OCI-LY1 (cell line): ENCODE results near the gene DPF3.

Experiments used
- H2AFZ ChIP-seq: fragments of 200-600 bp; sonication (generic), shearing (Covaris generic); 2 replicates; pipeline ENCODE4 v1.6.0; 2014; ENCODE audit warnings: antibody characterized with exemption, mild to moderate bottlenecking, low read length
- H3F3A ChIP-seq: fragments of 200-600 bp; sonication (generic), shearing (Covaris generic); 2 replicates; pipeline ENCODE4 v1.6.0; 2014; ENCODE audit warnings: mild to moderate bottlenecking, antibody characterized with exemption, low read length, moderate library complexity; ENCODE audit not compliant: insufficient read depth
- H3K27ac ChIP-seq: fragments of 200-600 bp; sonication (generic); 2 replicates; pipeline ENCODE4 v1.5.1; 2014; ENCODE audit warnings: low read length, mixed run types, mild to moderate bottlenecking, low read depth; ENCODE audit not compliant: poor library complexity, severe bottlenecking
- H3K27me3 ChIP-seq: fragments of 200-600 bp; sonication (generic); 2 replicates; pipeline ENCODE4 v1.6.0; 2014; ENCODE audit warnings: antibody characterized with exemption, mild to moderate bottlenecking, low read length, moderate library complexity; ENCODE audit not compliant: insufficient read depth
- H3K36me3 ChIP-seq: fragments of 200-600 bp; sonication (generic); 2 replicates; pipeline ENCODE4 v1.6.1; 2014; ENCODE audit warnings: mild to moderate bottlenecking, antibody characterized with exemption, low read length, moderate library complexity, mixed read lengths; ENCODE audit not compliant: insufficient read depth
- H3K4me1 ChIP-seq: fragments of 200-600 bp; sonication (generic); 2 replicates; pipeline ENCODE4 v1.5.1; 2014; ENCODE audit warnings: mild to moderate bottlenecking, low read length, moderate library complexity; ENCODE audit not compliant: insufficient read depth, severe bottlenecking
- H3K4me2 ChIP-seq: fragments of 200-600 bp; sonication (generic), shearing (Covaris generic); 2 replicates; pipeline ENCODE4 v1.6.1; 2014; ENCODE audit warnings: low read length
- H3K4me3 ChIP-seq: fragments of 200-600 bp; sonication (generic); 2 replicates; pipeline ENCODE4 v1.5.1; 2014; ENCODE audit warnings: low read length, low read depth, mild to moderate bottlenecking, mixed read lengths; ENCODE audit not compliant: poor library complexity, severe bottlenecking
- H3K79me2 ChIP-seq: fragments of 200-600 bp; shearing (Covaris generic); 2 replicates; pipeline ENCODE4 v1.6.1; 2016; ENCODE audit warnings: mixed run types, low read length, mixed read lengths; ENCODE audit not compliant: insufficient read depth
- H3K9ac ChIP-seq: fragments of 200-600 bp; sonication (generic), shearing (Covaris generic); 2 replicates; pipeline ENCODE4 v1.6.1; 2014; ENCODE audit warnings: mild to moderate bottlenecking, low read length, mixed read lengths
- H3K9me2 ChIP-seq: fragments of 200-600 bp; sonication (generic), shearing (Covaris generic); 2 replicates; pipeline ENCODE4 v1.6.1; 2014; ENCODE audit warnings: low read depth, mild to moderate bottlenecking, low read length, mixed read lengths
- H3K9me3 ChIP-seq: fragments of 200-600 bp; shearing (Covaris generic); 2 replicates; pipeline ENCODE4 v1.6.1; 2014; ENCODE audit warnings: low read length, mixed read lengths
- H4K20me1 ChIP-seq: fragments of 200-600 bp; sonication (generic), shearing (Covaris generic); 2 replicates; pipeline ENCODE4 v1.6.0; 2016; ENCODE audit warnings: mild to moderate bottlenecking, low read length; ENCODE audit not compliant: insufficient read depth
- CTCF ChIP-seq: fragments of 200-600 bp; sonication (generic), shearing (Covaris generic); IDR thresholded peaks from 2 replicates; pipeline ENCODE4 v1.5.1; 2017; ENCODE audit warnings: mild to moderate bottlenecking, antibody characterized with exemption, low read length, moderate library complexity, mixed read lengths
- EZH2 ChIP-seq: fragments of 200-600 bp; sonication (generic), shearing (Covaris generic); IDR thresholded peaks from 2 replicates; pipeline ENCODE4 v1.8.0; 2017; ENCODE audit warnings: borderline replicate concordance, mixed run types, mild to moderate bottlenecking, antibody characterized with exemption, low read length, moderate library complexity, mixed read lengths

DPF3 gene

GRCh38 chr14:72736786-72737559 is 156.9 kb downstream of the DPF3 start:
- no peaks in the 10 kb centered on the region for H3F3A ChIP-seq
- H3K4me3 ChIP-seq = no peak overlapping the region
- no peaks in the 10 kb centered on the region for H3K4me1 ChIP-seq
- H3K9me3 ChIP-seq = no peaks in the 10 kb centered on the region
- H3K9me2 ChIP-seq = no peaks in the 10 kb centered on the region
- no peak for TF ChIP-seq CTCF
- TF ChIP-seq EZH2 = no peak
- no peaks in the 10 kb centered on the region for H3K79me2 ChIP-seq
- H4K20me1 ChIP-seq = no peaks in the 10 kb centered on the region
- no peak overlapping the region for H3K9ac ChIP-seq
- H3K27ac ChIP-seq = no peak overlapping the region
- no peaks in the 10 kb centered on the region for H3K36me3 ChIP-seq
- 0 out of 2 replicates have a peak, but pooled peaks cover 5% of the 10 kb centered on the region for H3K27me3 ChIP-seq
- no peak overlapping the region for H3K4me2 ChIP-seq
- H2AFZ ChIP-seq = no peak overlapping the region

DNA sequence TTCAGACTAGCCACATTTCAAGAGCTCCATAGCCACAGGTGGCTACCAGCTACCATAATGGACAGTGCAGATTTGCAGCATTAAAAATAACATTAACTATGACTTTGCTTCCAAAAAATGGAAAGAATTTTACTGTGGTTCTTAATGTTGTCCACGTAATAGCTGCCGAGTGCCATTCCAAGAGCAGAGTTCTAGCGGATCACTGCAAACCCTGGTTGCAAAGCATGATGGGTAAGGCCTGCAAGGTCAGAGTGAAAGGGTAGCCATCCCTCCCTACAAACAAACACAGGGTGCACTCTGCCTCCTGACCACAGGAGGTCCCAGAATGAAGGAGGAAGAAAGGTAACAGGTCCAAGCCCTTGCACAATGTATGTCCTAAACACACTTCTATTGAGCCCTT is 157.6 kb downstream of the DPF3 start:
- H3K4me3 ChIP-seq = no peak overlapping the region
- no peak overlapping the region for H3K4me2 ChIP-seq
- H3K4me1 ChIP-seq = no peaks in the 10 kb centered on the region
- TF ChIP-seq EZH2 (no peak), CTCF (no peak)
- no peaks in the 10 kb centered on the region for H3K9me2 ChIP-seq
- H3F3A ChIP-seq = no peaks in the 10 kb centered on the region
- no peaks in the 10 kb centered on the region for H3K9me3 ChIP-seq
- no peak overlapping the region for H3K9ac ChIP-seq
- H4K20me1 ChIP-seq = no peaks in the 10 kb centered on the region
- no peak overlapping the region for H2AFZ ChIP-seq
- no peaks in the 10 kb centered on the region for H3K36me3 ChIP-seq
- H3K79me2 ChIP-seq = no peaks in the 10 kb centered on the region
- no peak overlapping the region for H3K27ac ChIP-seq
- H3K27me3 ChIP-seq = 0 out of 2 replicates have a peak, but pooled peaks cover 5% of the 10 kb centered on the region

- no peak overlapping the region for H3K9ac ChIP-seq
- no peaks in the 10 kb centered on the region for H4K20me1 ChIP-seq
- TF ChIP-seq EZH2 (no peak), CTCF (no peak)
- H3K9me2 ChIP-seq = no peaks in the 10 kb centered on the region
- no peaks in the 10 kb centered on the region for H3K4me1 ChIP-seq
- H3K4me3 ChIP-seq = no peak overlapping the region
- no peaks in the 10 kb centered on the region for H3K9me3 ChIP-seq
- no peaks in the 10 kb centered on the region for H3K36me3 ChIP-seq
- H2AFZ ChIP-seq = no peak overlapping the region
- no peak overlapping the region for H3K27ac ChIP-seq
- H3K4me2 ChIP-seq = no peak overlapping the region
- H3F3A ChIP-seq = no peaks in the 10 kb centered on the region
- 0 out of 2 replicates have a peak, but pooled peaks cover 5% of the 10 kb centered on the region for H3K27me3 ChIP-seq
- no peaks in the 10 kb centered on the region for H3K79me2 ChIP-seq
Observed at GRCh38 chr14:72732022-72732780, 161.7 kb downstream of the DPF3 start.
